ENCODE results near the gene GM2A.

Gene GM2A

GRCh38 chr5:151295791-151296477 is 42.9 kb downstream of the GM2A start:
- H4K20me1 ChIP-seq (ENCODE audit: insufficient read depth, low read length), result no peaks in the 10 kb centered on the region
- peaks cover 2% of the 10 kb centered on the region; the same call in 1 of the 2 replicates for H3K9me3 ChIP-seq (ENCODE audit: low read length)
- H3K27me3 ChIP-seq (ENCODE audit: insufficient read depth, low read length), result no peaks in the 10 kb centered on the region
- H3K9ac ChIP-seq (ENCODE audit: low read length), result no peak overlapping the region
- no peak overlapping the region for H3K27ac ChIP-seq (ENCODE audit: low read depth, low read length, poor library complexity, severe bottlenecking)
- no peak overlapping the region for H3K4me2 ChIP-seq (ENCODE audit: low read length)
- H3K4me1 ChIP-seq (ENCODE audit: insufficient read depth, low read length, severe bottlenecking), result no peaks in the 10 kb centered on the region
- no peak overlapping the region for H2AFZ ChIP-seq (ENCODE audit: low read length)
- TF ChIP-seq EZH2 (IDR thresholded peaks at IDR 0.05; ENCODE audit: borderline replicate concordance, low read length), result no peak
- TF ChIP-seq, protein P1, sequence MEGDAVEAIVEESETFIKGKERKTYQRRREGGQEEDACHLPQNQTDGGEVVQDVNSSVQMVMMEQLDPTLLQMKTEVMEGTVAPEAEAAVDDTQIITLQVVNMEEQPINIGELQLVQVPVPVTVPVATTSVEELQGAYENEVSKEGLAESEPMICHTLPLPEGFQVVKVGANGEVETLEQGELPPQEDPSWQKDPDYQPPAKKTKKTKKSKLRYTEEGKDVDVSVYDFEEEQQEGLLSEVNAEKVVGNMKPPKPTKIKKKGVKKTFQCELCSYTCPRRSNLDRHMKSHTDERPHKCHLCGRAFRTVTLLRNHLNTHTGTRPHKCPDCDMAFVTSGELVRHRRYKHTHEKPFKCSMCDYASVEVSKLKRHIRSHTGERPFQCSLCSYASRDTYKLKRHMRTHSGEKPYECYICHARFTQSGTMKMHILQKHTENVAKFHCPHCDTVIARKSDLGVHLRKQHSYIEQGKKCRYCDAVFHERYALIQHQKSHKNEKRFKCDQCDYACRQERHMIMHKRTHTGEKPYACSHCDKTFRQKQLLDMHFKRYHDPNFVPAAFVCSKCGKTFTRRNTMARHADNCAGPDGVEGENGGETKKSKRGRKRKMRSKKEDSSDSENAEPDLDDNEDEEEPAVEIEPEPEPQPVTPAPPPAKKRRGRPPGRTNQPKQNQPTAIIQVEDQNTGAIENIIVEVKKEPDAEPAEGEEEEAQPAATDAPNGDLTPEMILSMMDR (IDR thresholded peaks at IDR 0.05; ENCODE audit: low read length), result no peak
- no peak overlapping the region for H3K4me3 ChIP-seq (ENCODE audit: low read depth, low read length, poor library complexity, severe bottlenecking)
- no peaks in the 10 kb centered on the region for H3K9me2 ChIP-seq (ENCODE audit: low read depth, low read length)
- H3K36me3 ChIP-seq (ENCODE audit: insufficient read depth, low read length), result no peaks in the 10 kb centered on the region; the same call in 1 of the 2 replicates
- H3K79me2 ChIP-seq (ENCODE audit: insufficient read depth, low read length), result no peaks in the 10 kb centered on the region
- H3F3A ChIP-seq (ENCODE audit: insufficient read depth, low read length), result no peaks in the 10 kb centered on the region

GRCh38 chr5:151296478-151296830 is 43.5 kb downstream of the GM2A start:
- Histone ChIP-seq H3K79me2 (ENCODE audit: insufficient read depth, low read length) (no peaks in the 10 kb centered on the region), H3K9me3 (ENCODE audit: low read length) (peaks cover under 1% of the 10 kb centered on the region; the same call in 1 of the 2 replicates), H3K27ac (ENCODE audit: low read depth, low read length, poor library complexity, severe bottlenecking) (no peak overlapping the region), H3K9me2 (ENCODE audit: low read depth, low read length) (no peaks in the 10 kb centered on the region), H3K4me3 (ENCODE audit: low read depth, low read length, poor library complexity, severe bottlenecking) (no peak overlapping the region), H3K27me3 (ENCODE audit: insufficient read depth, low read length) (0 out of 2 replicates have a peak, but pooled peaks cover 2% of the 10 kb centered on the region), H4K20me1 (ENCODE audit: insufficient read depth, low read length) (no peaks in the 10 kb centered on the region), H2AFZ (ENCODE audit: low read length) (no peak overlapping the region), H3K4me2 (ENCODE audit: low read length) (no peak overlapping the region), H3K36me3 (ENCODE audit: insufficient read depth, low read length) (no peaks in the 10 kb centered on the region), H3F3A (ENCODE audit: insufficient read depth, low read length) (no peaks in the 10 kb centered on the region), H3K9ac (ENCODE audit: low read length) (no peak overlapping the region), H3K4me1 (ENCODE audit: insufficient read depth, low read length, severe bottlenecking) (no peaks in the 10 kb centered on the region)
- TF ChIP-seq, protein P1 (IDR thresholded peaks at IDR 0.05; ENCODE audit: low read length), result no peak
- TF ChIP-seq EZH2 (IDR thresholded peaks at IDR 0.05; ENCODE audit: borderline replicate concordance, low read length), result no peak

DNA sequence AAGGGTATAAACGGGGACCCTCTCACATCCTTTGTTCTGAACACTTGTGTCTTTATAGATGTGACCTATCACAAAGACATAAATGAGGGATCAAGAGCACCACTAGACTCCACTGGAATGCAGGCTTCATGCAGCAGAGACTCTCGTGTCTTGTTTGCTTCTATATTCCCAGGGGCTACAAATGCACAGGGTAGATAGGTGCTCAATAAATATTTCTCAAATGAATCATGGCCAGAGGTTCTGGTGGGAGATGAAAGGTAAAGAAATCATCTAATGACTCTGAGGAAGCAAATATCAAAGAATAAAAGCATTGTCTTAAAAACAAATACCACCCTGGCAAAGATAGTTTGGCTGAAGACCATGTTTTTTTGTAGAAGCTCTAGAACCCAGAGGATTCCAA is 44.0 kb downstream of the GM2A start:
- Histone ChIP-seq H3K4me2 (ENCODE audit: low read length) (no peak overlapping the region), H3K9me3 (ENCODE audit: low read length) (no peaks in the 10 kb centered on the region), H3K4me1 (ENCODE audit: insufficient read depth, low read length, severe bottlenecking) (no peaks in the 10 kb centered on the region), H3K79me2 (ENCODE audit: insufficient read depth, low read length) (no peaks in the 10 kb centered on the region), H3K27me3 (ENCODE audit: insufficient read depth, low read length) (0 out of 2 replicates have a peak, but pooled peaks cover 3% of the 10 kb centered on the region), H3F3A (ENCODE audit: insufficient read depth, low read length) (no peaks in the 10 kb centered on the region), H2AFZ (ENCODE audit: low read length) (no peak overlapping the region), H3K4me3 (ENCODE audit: low read depth, low read length, poor library complexity, severe bottlenecking) (no peak overlapping the region), H3K27ac (ENCODE audit: low read depth, low read length, poor library complexity, severe bottlenecking) (no peak overlapping the region), H3K9ac (ENCODE audit: low read length) (no peak overlapping the region), H3K9me2 (ENCODE audit: low read depth, low read length) (no peaks in the 10 kb centered on the region), H3K36me3 (ENCODE audit: insufficient read depth, low read length) (no peaks in the 10 kb centered on the region), H4K20me1 (ENCODE audit: insufficient read depth, low read length) (no peaks in the 10 kb centered on the region)
- TF ChIP-seq EZH2 (IDR thresholded peaks at IDR 0.05; ENCODE audit: borderline replicate concordance, low read length), result no peak
- TF ChIP-seq, protein P1 (IDR thresholded peaks at IDR 0.05; ENCODE audit: low read length), result no peak
